Measurements from ENCODE around the gene PCIF1.

The PCIF1 gene

GRCh38 chr20:45967551-45968080, 33.1 kb downstream of the PCIF1 start:
- no peak for DNase-seq (ENCODE audit: low read depth)
- no peak for TF ChIP-seq CTCF (conservative IDR thresholded peaks at IDR 0.05; ENCODE audit: low read depth, low read length)
- H3K4me3 ChIP-seq (ENCODE audit: low read depth, low read length), result no peak overlapping the region

GRCh38 chr20:45968081-45968671, 33.7 kb downstream of the PCIF1 start:
- H3K4me3 ChIP-seq (ENCODE audit: low read depth, low read length), result no peak overlapping the region
- no peak for TF ChIP-seq CTCF (conservative IDR thresholded peaks at IDR 0.05; ENCODE audit: low read depth, low read length)
- peak; percentile 33 for DNase-seq (ENCODE audit: low read depth)

DNA sequence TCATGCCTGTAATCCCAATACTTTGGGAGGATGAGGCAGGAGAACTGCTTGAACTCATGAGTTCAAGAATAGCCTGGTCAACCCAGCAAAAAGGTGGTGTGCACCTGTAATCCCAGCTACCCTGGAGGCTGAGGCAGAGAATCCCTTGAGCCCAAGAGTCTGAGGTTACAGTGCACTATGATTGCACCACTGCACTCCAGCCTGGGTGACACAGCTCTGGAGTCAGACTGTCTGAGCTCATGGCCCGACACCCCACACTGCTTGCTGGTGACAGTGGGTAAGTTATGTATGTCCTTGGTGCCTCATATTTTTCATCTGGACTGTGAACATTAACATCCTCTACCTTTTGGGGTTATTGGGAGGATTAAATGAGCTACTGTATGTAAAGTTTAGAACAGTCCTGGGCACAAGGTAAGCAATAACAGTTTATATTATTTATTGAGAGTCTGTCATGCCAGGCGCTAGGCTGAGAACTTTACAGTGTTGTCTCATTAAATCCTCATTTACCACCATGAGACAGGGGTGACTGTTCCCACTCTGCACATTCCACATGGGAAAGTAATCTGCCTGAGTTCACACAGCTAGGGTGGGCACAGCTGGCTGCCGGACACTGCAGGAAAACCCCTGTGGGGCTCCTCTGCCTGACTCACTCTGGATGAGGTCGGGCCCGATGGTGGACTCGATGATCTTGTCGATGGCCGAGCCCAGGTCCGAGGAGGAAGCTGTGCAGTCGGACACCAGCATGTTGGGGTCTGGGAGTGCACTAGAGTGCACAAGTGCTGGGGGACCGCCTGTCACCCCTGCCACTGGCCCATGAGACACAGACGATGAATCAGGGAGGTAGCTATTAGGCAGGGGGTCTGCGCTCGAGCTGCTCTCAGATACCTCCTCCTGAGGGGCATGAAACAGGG, 34.6 kb downstream of the PCIF1 start:
- TF ChIP-seq CTCF (conservative IDR thresholded peaks at IDR 0.05; ENCODE audit: low read depth, low read length), result no peak
- peak overlapping the region; percentile 94 for H3K4me3 ChIP-seq (ENCODE audit: low read depth, low read length)
- DNase-seq (ENCODE audit: low read depth), result peak; percentile 80

- peak; percentile 81 for DNase-seq (ENCODE audit: low read depth)
- H3K4me3 ChIP-seq (ENCODE audit: low read depth, low read length), result peak overlapping the region; percentile 94
- peak; percentile 82 for TF ChIP-seq CTCF (conservative IDR thresholded peaks at IDR 0.05; ENCODE audit: low read depth, low read length)
Measured at GRCh38 chr20:45969712-45970634, 35.5 kb downstream of the PCIF1 start.

- TF ChIP-seq CTCF (conservative IDR thresholded peaks at IDR 0.05; ENCODE audit: low read depth, low read length), result no peak
- H3K4me3 ChIP-seq (ENCODE audit: low read depth, low read length), result peak overlapping the region; percentile 94
- DNase-seq (ENCODE audit: low read depth), result peak; percentile 48
Measured at GRCh38 chr20:45970646-45971424, 36.4 kb downstream of the PCIF1 start.

GRCh38 chr20:45971425-45971674, 36.9 kb downstream of the PCIF1 start:
- no peak for TF ChIP-seq CTCF (conservative IDR thresholded peaks at IDR 0.05; ENCODE audit: low read depth, low read length)
- no peak for DNase-seq (ENCODE audit: low read depth)
- H3K4me3 ChIP-seq (ENCODE audit: low read depth, low read length), result peak overlapping the region; percentile 94
